H9 (cell line): Measurements from ENCODE around the gene KIR2DL4. TPM values are rescaled to one million over a fixed set of nuclear protein-coding genes. Genes with fewer than 3 reads are reported as not detected.
"Not testable (repeated sequence)": the region's sequence is repeated elsewhere in the genome, so short reads cannot be mapped to it uniquely, and the experiment has no call there.

ENCODE experiments used
- DNase-seq: peaks from one replicate; pipeline ENCODE4 v3.0.0-alpha.2; 2017
- H2AFZ ChIP-seq: one replicate; pipeline ENCODE4 v1.6.1; 2013; ENCODE audit warnings: mild to moderate bottlenecking, low read length, control low read depth, moderate library complexity
- H2AK5ac ChIP-seq: 2 replicates; pipeline ENCODE4 v1.6.1; 2013; ENCODE audit warnings: low read length, control low read depth, mixed read lengths; ENCODE audit not compliant: insufficient read length
- H2BK120ac ChIP-seq: one replicate; pipeline ENCODE4 v1.6.1; 2013; ENCODE audit warnings: low read depth, mild to moderate bottlenecking, low read length, control low read depth, inconsistent platforms; ENCODE audit not compliant: poor library complexity, severe bottlenecking
- H2BK12ac ChIP-seq: 2 replicates; pipeline ENCODE4 v1.6.1; 2013; ENCODE audit warnings: low read length, control low read depth, mixed read lengths, low read depth; ENCODE audit not compliant: insufficient read length
- H2BK15ac ChIP-seq: 2 replicates; pipeline ENCODE4 v1.6.1; 2013; ENCODE audit warnings: low read depth, low read length, control low read depth
- H2BK20ac ChIP-seq: one replicate; pipeline ENCODE4 v1.6.1; 2013; ENCODE audit warnings: low read depth, mild to moderate bottlenecking, low read length, control low read depth, inconsistent platforms; ENCODE audit not compliant: poor library complexity, severe bottlenecking
- H2BK5ac ChIP-seq: 2 replicates; pipeline ENCODE4 v1.6.1; 2013; ENCODE audit warnings: low read length, control low read depth, mixed read lengths; ENCODE audit not compliant: insufficient read length
- H3K14ac ChIP-seq: 2 replicates; pipeline ENCODE4 v1.6.1; 2013; ENCODE audit warnings: low read length, control low read depth; ENCODE audit not compliant: insufficient read depth
- H3K18ac ChIP-seq: 2 replicates; pipeline ENCODE4 v1.6.1; 2013; ENCODE audit warnings: low read depth, mild to moderate bottlenecking, mixed read lengths, low read length, control low read depth; ENCODE audit not compliant: insufficient read length
- H3K23ac ChIP-seq: 2 replicates; pipeline ENCODE4 v1.6.1; 2013; ENCODE audit warnings: low read length, control low read depth, mixed read lengths, low read depth; ENCODE audit not compliant: insufficient read length
- H3K23me2 ChIP-seq: 2 replicates; pipeline ENCODE4 v1.6.1; 2013; ENCODE audit warnings: low read depth, mild to moderate bottlenecking, mixed read lengths, low read length, control low read depth; ENCODE audit not compliant: insufficient read length, poor library complexity, severe bottlenecking
- H3K27ac ChIP-seq: 2 replicates; pipeline ENCODE4 v1.5.1; 2013; ENCODE audit warnings: low read length, control low read depth, mixed read lengths, low read depth; ENCODE audit not compliant: insufficient read length
- H3K27me3 ChIP-seq: 2 replicates; pipeline ENCODE4 v1.6.1; 2013; ENCODE audit warnings: low read length, control low read depth, inconsistent platforms; ENCODE audit not compliant: insufficient read depth
- H3K4ac ChIP-seq: 2 replicates; pipeline ENCODE4 v1.6.1; 2013; ENCODE audit warnings: low read depth, mild to moderate bottlenecking, control low read depth, inconsistent platforms, low read length, moderate library complexity
- H3K4me1 ChIP-seq: 2 replicates; pipeline ENCODE4 v1.6.1; 2013; ENCODE audit warnings: low read length, control low read depth, inconsistent platforms; ENCODE audit not compliant: insufficient read depth
- H3K4me2 ChIP-seq: 2 replicates; pipeline ENCODE4 v1.6.1; 2013; ENCODE audit warnings: low read length, control low read depth, mixed read lengths; ENCODE audit not compliant: insufficient read length, insufficient read depth
- H3K56ac ChIP-seq: 2 replicates; pipeline ENCODE4 v1.6.1; 2013; ENCODE audit warnings: low read depth, mild to moderate bottlenecking, mixed read lengths, low read length, control low read depth; ENCODE audit not compliant: insufficient read length
- H3K79me1 ChIP-seq: 2 replicates; pipeline ENCODE4 v1.6.1; 2013; ENCODE audit warnings: low read depth, mild to moderate bottlenecking, moderate library complexity, low read length, control low read depth, inconsistent platforms; ENCODE audit not compliant: insufficient read depth, poor library complexity, severe bottlenecking
- H3K79me2 ChIP-seq: 2 replicates; pipeline ENCODE4 v1.6.1; 2013; ENCODE audit warnings: low read length, control low read depth, inconsistent platforms; ENCODE audit not compliant: insufficient read depth
- H3K9ac ChIP-seq: 2 replicates; pipeline ENCODE4 v1.6.1; 2013; ENCODE audit warnings: low read length, control low read depth, mixed read lengths; ENCODE audit not compliant: insufficient read length; ENCODE audit errors: extremely low read depth
- H3K9me3 ChIP-seq: one replicate; pipeline ENCODE4 v1.6.1; 2013; ENCODE audit warnings: low read depth, low read length, inconsistent platforms; ENCODE audit not compliant: control insufficient read depth
- H3T11ph ChIP-seq: one replicate; pipeline ENCODE4 v1.6.1; 2013; ENCODE audit warnings: mild to moderate bottlenecking, low read length, control low read depth, inconsistent platforms
- H4K20me1 ChIP-seq: one replicate; pipeline ENCODE4 v1.6.1; 2013; ENCODE audit not compliant: control insufficient read depth, insufficient read length, insufficient read depth
- H4K5ac ChIP-seq: 2 replicates; pipeline ENCODE4 v1.6.1; 2013; ENCODE audit warnings: low read depth, mild to moderate bottlenecking, mixed read lengths, low read length, control low read depth; ENCODE audit not compliant: insufficient read length
- H4K8ac ChIP-seq: replicated peaks from 2 replicates; pipeline ENCODE4 v1.6.1; 2013; ENCODE audit warnings: low read length, control low read depth, mixed read lengths, low read depth; ENCODE audit not compliant: insufficient read length
- H4K91ac ChIP-seq: 2 replicates; pipeline ENCODE4 v1.6.1; 2013; ENCODE audit warnings: low read depth, mild to moderate bottlenecking, moderate library complexity, mixed read lengths, low read length, control low read depth; ENCODE audit not compliant: insufficient read length
- H3K27ac Mint-ChIP-seq, 3 experiments: 2 replicates in 2 of 3; 3 replicates in 1 of 3; pipeline ENCODE4 v1.8.0; 2020 to 2021; ENCODE audit warnings: mixed read lengths in 3 of 3, mild to moderate bottlenecking in 1 of 3, moderate library complexity in 1 of 3
- H3K27me3 Mint-ChIP-seq: 2 replicates; pipeline ENCODE4 v1.8.0; 2021; ENCODE audit warnings: low read depth, mild to moderate bottlenecking, moderate library complexity, mixed read lengths
- H3K36me3 Mint-ChIP-seq, 3 experiments: 2 replicates in 2 of 3; 3 replicates in 1 of 3; pipeline ENCODE4 v1.8.0; 2020 to 2021; ENCODE audit warnings: low read depth in 3 of 3, mixed read lengths in 3 of 3; ENCODE audit not compliant: insufficient read depth in 1 of 3
- H3K4me1 Mint-ChIP-seq, 2 experiments: 2 replicates each; pipeline ENCODE4 v1.8.0; 2020; ENCODE audit warnings: mixed read lengths in 2 of 2
- H3K4me3 Mint-ChIP-seq, 2 experiments: 2 replicates in 1 of 2; 3 replicates in 1 of 2; pipeline ENCODE4 v1.8.0; 2020 to 2021; ENCODE audit warnings: mild to moderate bottlenecking in 2 of 2, mixed read lengths in 2 of 2, moderate library complexity in 1 of 2
- H3K9me3 Mint-ChIP-seq, 2 experiments: 2 replicates in 1 of 2; 3 replicates in 1 of 2; pipeline ENCODE4 v1.8.0; 2020; ENCODE audit warnings: mild to moderate bottlenecking in 2 of 2, mixed read lengths in 2 of 2, moderate library complexity in 1 of 2
- WGBS: extraction: QIAGEN DNeasy Blood & Tissue Kit; methylation state at CpG from one replicate; pipeline ENCODE4 v1.1.7; 2013; ENCODE audit warnings: missing lambda C conversion rate, low lambda C conversion rate, mixed read lengths; ENCODE audit not compliant: insufficient read length; ENCODE audit errors: extremely low coverage; 5-methylcytosine and 5-hydroxymethylcytosine counted together
- total RNA-seq: library from RNA; stranded (reverse); gene quantifications from 2 replicates; pipeline ENCODE4 v1.2.1, GENCODE V29; 2021

Gene KIR2DL4
- total RNA-seq, 1 experiment from 2014 or later: not detected

GRCh38 chr19:54816251-54816650, 12.8 kb downstream of the KIR2DL4 start, which contains the start of gene KIR3DL1:
Gene KIR3DL1, plus strand, starts transcription at chr19:54816468.
- no CpG with 5 or more reads among the region's 17 CpGs for WGBS
- not testable (repeated sequence) for H2BK120ac ChIP-seq, H3K27me3 ChIP-seq, H3K4me1 ChIP-seq, DNase-seq, H3K4me1 Mint-ChIP-seq, H3K79me1 ChIP-seq, H3K27ac ChIP-seq, H3K4me2 ChIP-seq, H3K79me2 ChIP-seq, H2BK12ac ChIP-seq, H2BK15ac ChIP-seq, H3K9ac ChIP-seq, H2AFZ ChIP-seq, H4K91ac ChIP-seq, H3K4ac ChIP-seq, H3K56ac ChIP-seq, H3K4me3 Mint-ChIP-seq, H3K18ac ChIP-seq, H4K20me1 ChIP-seq, H3K27ac Mint-ChIP-seq, H2BK5ac ChIP-seq, H2AK5ac ChIP-seq, H4K5ac ChIP-seq, H3K23ac ChIP-seq, H2BK20ac ChIP-seq, H4K8ac ChIP-seq, H3K23me2 ChIP-seq, H3T11ph ChIP-seq, H3K14ac ChIP-seq, H3K27me3 Mint-ChIP-seq
- peaks cover 84% of the 10 kb centered on the region for H3K9me3 ChIP-seq
- Mint-ChIP-seq H3K36me3 (peaks cover 10 to 50% (median 38%) of the 10 kb centered on the region in 3 experiments; a peak in 6 of 7 replicates), H3K9me3 (peaks cover 97 to 98% of the 10 kb centered on the region in 2 experiments)
